GM12892 (cell line): ENCODE measurements around the gene PRG2.

ENCODE experiments used
- POLR2A ChIP-seq: IDR thresholded peaks from 2 replicates; pipeline ENCODE4 v1.6.1; 2011; ENCODE audit warnings: low read depth, low read length, control low read depth
- TAF1 ChIP-seq: IDR thresholded peaks from 2 replicates; pipeline ENCODE4 v1.6.1; 2011; ENCODE audit warnings: low read depth, mild to moderate bottlenecking, control low read depth, low read length, borderline replicate concordance

- no peak for TF ChIP-seq POLR2A
- no peak for TF ChIP-seq TAF1
These were observed 22.2 kb downstream of the PRG2 start for GRCh38 chr11:57368106-57368844.
